Activated CD8-positive, alpha-beta T cell treated with anti-CD3 and anti-CD28 coated beads, Interleukin-2, amount 10 ng/mL, durations not matched to agents 7 days and 5 days (primary cell): ENCODE measurements around the gene CAPSL. TPM values are rescaled to one million over a fixed set of nuclear protein-coding genes. Genes with fewer than 3 reads are reported as not detected.
A peak's percentile ranks its signal among the peaks of the same experiment; 100 is the strongest.

ENCODE experiments used
- ATAC-seq: fragments of 150-1000 bp; cut with Tn5 transposase; one replicate; pipeline ENCODE4 v1.10.0; 2021; ENCODE audit warnings: moderate library complexity
- CTCF ChIA-PET: fragments of 350-600 bp; sonication (Branson Sonifier 250); formaldehyde crosslinking; loops from one replicate; lab custom pipeline; 2021; ENCODE audit warnings: antibody characterized with exemption; lab: Charles Lee
- POLR2A ChIA-PET: fragments of 350-600 bp; sonication (Branson Sonifier 250); formaldehyde crosslinking; loops from one replicate; lab custom pipeline; 2021; ENCODE audit warnings: antibody characterized with exemption; lab: Charles Lee
- DNase-seq: peaks from one replicate; pipeline ENCODE4 v3.0.0-alpha.2; 2020
- H3K27ac Mint-ChIP-seq: one replicate; pipeline ENCODE4 v1.8.0; 2021; ENCODE audit warnings: mild to moderate bottlenecking, mixed read lengths
- H3K27me3 Mint-ChIP-seq: one replicate; pipeline ENCODE4 v1.8.0; 2021; ENCODE audit warnings: low read depth, mixed read lengths
- H3K36me3 Mint-ChIP-seq: one replicate; pipeline ENCODE4 v1.8.0; 2021; ENCODE audit warnings: low read depth, mixed read lengths
- H3K4me1 Mint-ChIP-seq: one replicate; pipeline ENCODE4 v1.8.0; 2021; ENCODE audit warnings: low read depth, mixed read lengths
- H3K4me3 Mint-ChIP-seq: one replicate; pipeline ENCODE4 v1.8.0; 2021; ENCODE audit warnings: mild to moderate bottlenecking, mixed read lengths
- H3K9me3 Mint-ChIP-seq: one replicate; pipeline ENCODE4 v1.8.0; 2022; ENCODE audit warnings: mixed read lengths; ENCODE audit not compliant: insufficient read depth
- total RNA-seq, 2 experiments: library from RNA; stranded (reverse); gene quantifications; one replicate each; pipeline ENCODE4 v1.2.3, GENCODE V29; 2021

Gene CAPSL
- total RNA-seq, 2 experiments from 2014 or later = not detected

- H3K9me3 Mint-ChIP-seq = no peaks in the 10 kb centered on the region
- no peak overlapping the region for H3K4me3 Mint-ChIP-seq
- H3K27ac Mint-ChIP-seq = no peak overlapping the region
- ATAC-seq (no peak), DNase-seq (no peak)
- H3K27me3 Mint-ChIP-seq = peaks cover 17% of the 10 kb centered on the region
- ChIA-PET POLR2A (no interaction called here), CTCF (interaction anchor here (1.3 to 1.8 kb wide), 2 partner anchors 9 to 12 kb away, joined by 6 read pairs; no protein-coding TSS in a partner anchor)
- no peaks in the 10 kb centered on the region for H3K4me1 Mint-ChIP-seq
- H3K36me3 Mint-ChIP-seq = no peaks in the 10 kb centered on the region
These were observed 1.2 kb upstream of the CAPSL start for GRCh38 chr5:35939639-35940038.

GRCh38 chr5:35926389-35927051 lies 11.9 kb downstream of the CAPSL start:
- peak; percentile 42 for ATAC-seq
- ChIA-PET POLR2A (interaction anchor here (1.2 kb wide), 1 partner anchor 276 kb away, joined by 7 read pairs; no protein-coding TSS in a partner anchor), CTCF (interaction anchor here (0.5 to 8.3 kb wide), 52 partner anchors 19 to 838 kb away, joined by 3 to 168 read pairs (median 5); partner anchors contain the start of gene SPEF2)
- peaks cover 4% of the 10 kb centered on the region for H3K27me3 Mint-ChIP-seq
- peak; percentile 81 for DNase-seq
- H3K4me1 Mint-ChIP-seq = peaks cover 26% of the 10 kb centered on the region
- no peaks in the 10 kb centered on the region for H3K9me3 Mint-ChIP-seq
- H3K36me3 Mint-ChIP-seq = no peaks in the 10 kb centered on the region
- no peak overlapping the region for H3K4me3 Mint-ChIP-seq
- H3K27ac Mint-ChIP-seq = no peak overlapping the region

DNA sequence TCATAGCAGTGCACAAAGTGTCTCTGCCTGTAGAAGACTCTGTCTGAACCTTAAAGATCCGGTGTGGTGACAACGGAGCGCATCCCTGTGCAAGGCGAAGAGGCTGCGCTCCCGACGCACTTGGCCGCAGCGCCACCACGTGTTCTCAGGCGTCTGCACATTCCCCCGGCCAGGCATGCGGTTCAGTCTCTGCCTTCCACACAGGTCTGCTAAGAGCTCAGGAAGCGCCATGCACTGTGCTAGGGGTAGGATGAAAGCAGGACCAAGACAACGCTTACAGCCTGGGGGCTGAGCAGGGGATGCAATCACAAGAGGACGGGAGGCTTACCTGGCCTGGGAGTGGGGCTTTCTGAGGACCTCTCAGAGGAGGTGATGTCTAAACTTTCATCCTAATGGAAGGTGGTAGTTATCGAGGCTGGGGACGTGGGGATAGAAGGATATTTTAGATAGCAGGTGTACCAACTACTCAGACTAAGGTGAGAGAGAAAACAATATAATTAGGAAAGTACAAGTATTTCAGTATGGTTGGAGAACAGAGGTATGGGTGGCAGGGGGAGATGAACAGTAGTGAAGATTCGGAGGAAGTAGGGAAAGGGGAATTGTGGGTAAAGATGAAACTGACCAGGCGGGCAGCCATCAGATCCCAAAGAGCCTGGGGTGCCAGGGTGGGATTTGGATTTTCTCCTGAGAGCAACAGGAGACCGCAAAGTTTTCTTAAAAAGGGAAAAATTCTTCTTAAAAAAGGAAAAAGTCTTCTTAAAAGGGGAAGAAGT lies 13.3 kb downstream of the CAPSL start:
- Mint-ChIP-seq H3K4me3 (peak overlapping the region; percentile 60), H3K9me3 (no peaks in the 10 kb centered on the region), H3K27ac (peak overlapping the region; percentile 31), H3K36me3 (no peaks in the 10 kb centered on the region), H3K27me3 (no peaks in the 10 kb centered on the region), H3K4me1 (peaks cover 26% of the 10 kb centered on the region)
- ATAC-seq (peak; percentile 95), DNase-seq (peak; percentile 89)
- ChIA-PET CTCF (interaction anchor here (0.6 to 8.3 kb wide), 52 partner anchors 9 to 1251 kb away, joined by 3 to 168 read pairs (median 6); partner anchors contain the start of genes IL7R and SPEF2), POLR2A (interaction anchor here (1.0 to 1.3 kb wide), 4 partner anchors 66 to 145 kb away, joined by 3 read pairs; no protein-coding TSS in a partner anchor)

DNA sequence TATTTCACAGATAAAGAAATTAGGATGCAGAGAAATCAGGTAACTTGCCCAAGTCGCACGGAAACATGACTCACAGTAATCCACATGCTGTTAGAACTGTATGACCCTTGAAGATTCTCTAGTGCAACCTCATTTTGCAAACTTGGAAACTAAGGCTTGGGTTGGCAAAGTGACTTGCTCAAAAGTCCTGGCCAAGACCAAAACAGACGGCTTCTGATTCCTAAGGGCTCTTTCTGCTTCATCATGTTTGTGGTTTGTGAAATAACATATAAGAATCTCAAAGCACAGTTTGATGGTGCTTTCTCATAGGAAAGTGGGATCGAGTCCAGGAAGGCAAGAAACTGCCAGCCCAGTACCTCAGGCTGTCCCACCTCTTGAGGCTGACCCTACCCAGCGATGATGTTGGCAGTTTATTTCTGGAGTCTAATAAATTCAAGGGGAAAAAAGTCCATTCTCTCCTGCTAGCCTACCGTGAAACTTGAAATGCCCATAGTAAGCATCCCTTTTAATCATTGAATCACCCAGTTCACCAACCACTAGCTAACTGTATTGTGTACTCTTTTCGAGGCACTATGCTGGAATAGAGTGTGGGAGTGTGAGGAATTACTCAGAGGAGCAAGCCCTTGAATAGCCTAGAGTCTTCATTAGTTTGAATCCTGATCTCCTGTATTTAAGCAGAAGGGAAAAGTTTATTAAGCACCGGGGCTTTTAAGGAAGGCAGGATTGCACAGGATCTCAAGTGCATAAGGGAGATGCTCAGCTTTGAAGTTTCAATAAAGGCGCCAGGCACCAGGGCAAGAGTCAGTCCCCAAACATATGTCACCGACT lies 14.1 kb downstream of the CAPSL start:
- H3K36me3 Mint-ChIP-seq = peaks cover 4% of the 10 kb centered on the region
- no peak overlapping the region for H3K27ac Mint-ChIP-seq
- ChIA-PET POLR2A (interaction anchor here (0.7 to 1.3 kb wide), 5 partner anchors 65 to 251 kb away, joined by 3 read pairs; no protein-coding TSS in a partner anchor), CTCF (interaction anchor here (0.7 to 8.3 kb wide), 38 partner anchors 17 to 488 kb away, joined by 3 to 168 read pairs (median 6); partner anchors contain the start of genes IL7R and SPEF2)
- H3K9me3 Mint-ChIP-seq = no peaks in the 10 kb centered on the region
- H3K4me3 Mint-ChIP-seq = no peak overlapping the region
- ATAC-seq (no peak), DNase-seq (no peak)
- H3K27me3 Mint-ChIP-seq = no peaks in the 10 kb centered on the region
- peaks cover 30% of the 10 kb centered on the region for H3K4me1 Mint-ChIP-seq

DNA sequence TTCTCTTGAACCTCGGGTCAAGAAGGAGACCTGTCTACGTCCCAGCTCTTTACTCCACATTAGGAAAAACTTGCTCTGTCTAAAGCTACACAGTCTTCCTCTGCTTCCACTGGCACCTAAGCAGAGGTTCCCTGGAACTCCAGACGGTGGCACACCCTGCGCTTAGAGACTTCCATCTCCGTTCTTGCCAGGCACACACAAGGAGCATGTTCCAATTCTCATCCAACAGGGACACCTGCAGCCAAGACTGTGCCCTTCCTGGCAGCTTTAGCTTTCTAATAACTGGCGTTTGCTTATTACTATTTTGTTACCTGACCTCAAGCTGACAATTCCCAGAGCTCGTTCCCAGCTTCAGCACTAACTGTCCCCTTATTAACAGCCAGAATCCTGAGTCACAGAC lies 16.0 kb downstream of the CAPSL start:
- no peak for DNase-seq
- Mint-ChIP-seq H3K9me3 (no peaks in the 10 kb centered on the region), H3K27me3 (no peaks in the 10 kb centered on the region), H3K4me1 (peaks cover 33% of the 10 kb centered on the region), H3K36me3 (peaks cover 5% of the 10 kb centered on the region), H3K4me3 (no peak overlapping the region), H3K27ac (no peak overlapping the region)
- CTCF ChIA-PET = interaction anchor here (1.1 to 8.3 kb wide), 6 partner anchors 23 to 311 kb away, joined by 3 to 168 read pairs (median 16); no protein-coding TSS in a partner anchor
- no peak for ATAC-seq
- POLR2A ChIA-PET = interaction anchor here (0.7 kb wide), 1 partner anchor 68 kb away, joined by 3 read pairs; no protein-coding TSS in a partner anchor

DNA sequence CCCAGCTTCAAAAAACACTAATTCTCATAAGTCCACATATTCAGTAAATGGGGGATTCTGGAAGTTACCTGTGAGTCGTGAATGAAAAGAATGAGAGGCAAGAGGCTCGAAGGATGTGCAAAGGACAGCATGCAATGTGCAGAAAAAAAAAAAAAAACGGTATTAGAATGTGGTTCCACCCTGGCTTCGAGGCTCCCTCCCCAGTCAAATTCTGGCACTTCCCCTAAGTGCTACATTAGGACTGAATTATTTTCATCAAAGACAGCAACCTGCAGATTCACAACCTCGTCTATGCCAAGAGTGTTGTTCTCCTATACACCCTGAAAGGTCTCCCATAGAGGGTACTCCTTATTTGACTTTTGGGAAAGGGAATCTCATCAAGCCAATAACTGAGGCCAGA lies 16.5 kb downstream of the CAPSL start:
- POLR2A ChIA-PET = interaction anchor here (0.7 kb wide), 1 partner anchor 67 kb away, joined by 3 read pairs; no protein-coding TSS in a partner anchor
- no peak for DNase-seq
- Mint-ChIP-seq H3K27me3 (no peaks in the 10 kb centered on the region), H3K36me3 (peaks cover 5% of the 10 kb centered on the region), H3K9me3 (no peaks in the 10 kb centered on the region), H3K27ac (no peak overlapping the region), H3K4me1 (peaks cover 33% of the 10 kb centered on the region), H3K4me3 (no peak overlapping the region)
- no peak for ATAC-seq
- CTCF ChIA-PET = interaction anchor here (1.1 to 8.3 kb wide), 6 partner anchors 22 to 310 kb away, joined by 3 to 168 read pairs (median 5); no protein-coding TSS in a partner anchor

GRCh38 chr5:35920890-35921289 lies 17.5 kb downstream of the CAPSL start:
- Mint-ChIP-seq H3K4me3 (no peak overlapping the region), H3K27me3 (no peaks in the 10 kb centered on the region), H3K9me3 (no peaks in the 10 kb centered on the region), H3K36me3 (peaks cover 7% of the 10 kb centered on the region), H3K4me1 (peaks cover 28% of the 10 kb centered on the region), H3K27ac (no peak overlapping the region)
- POLR2A ChIA-PET = no interaction called here
- ATAC-seq (no peak), DNase-seq (no peak)
- CTCF ChIA-PET = interaction anchor here (0.8 to 8.3 kb wide), 4 partner anchors 21 to 143 kb away, joined by 3 to 160 read pairs (median 4); no protein-coding TSS in a partner anchor

- ATAC-seq (no peak), DNase-seq (no peak)
- H3K9me3 Mint-ChIP-seq = peaks cover 7% of the 10 kb centered on the region
- CTCF ChIA-PET = interaction anchor here (0.7 to 1.6 kb wide), 3 partner anchors 142 to 268 kb away, joined by 3 to 5 read pairs (median 3); no protein-coding TSS in a partner anchor
- no peaks in the 10 kb centered on the region for H3K27me3 Mint-ChIP-seq
- H3K4me1 Mint-ChIP-seq = peaks cover 15% of the 10 kb centered on the region
- POLR2A ChIA-PET = no interaction called here
- no peak overlapping the region for H3K4me3 Mint-ChIP-seq
- H3K27ac Mint-ChIP-seq = no peak overlapping the region
- H3K36me3 Mint-ChIP-seq = peaks cover 11% of the 10 kb centered on the region
These were observed 19.2 kb downstream of the CAPSL start for GRCh38 chr5:35919191-35919590.

DNA sequence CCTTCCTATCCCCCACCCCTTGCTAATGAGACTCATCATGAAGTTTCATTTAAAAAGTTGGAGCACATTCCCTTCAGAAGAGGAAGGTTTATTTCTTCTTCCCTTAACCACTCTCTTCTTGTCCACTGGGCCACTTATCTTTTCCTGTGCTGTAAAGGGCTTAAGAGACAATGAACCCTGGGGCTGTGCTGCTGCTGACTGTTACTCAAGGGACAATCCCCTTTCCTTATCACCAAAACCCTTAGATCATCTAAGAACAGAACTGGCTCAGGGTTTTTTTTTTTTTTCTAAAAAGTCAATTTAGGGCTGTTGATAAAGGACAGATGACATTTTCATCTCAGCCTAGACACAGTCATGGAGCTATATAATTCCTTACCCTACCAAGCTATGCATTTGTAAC lies 29.6 kb downstream of the CAPSL start:
- peaks cover 22% of the 10 kb centered on the region for H3K9me3 Mint-ChIP-seq
- POLR2A ChIA-PET = interaction anchor here (0.6 to 1.1 kb wide), 3 partner anchors 28 to 46 kb away, joined by 3 to 4 read pairs (median 3); no protein-coding TSS in a partner anchor
- DNase-seq (no peak), ATAC-seq (no peak)
- no peaks in the 10 kb centered on the region for H3K27me3 Mint-ChIP-seq
- H3K4me3 Mint-ChIP-seq = no peak overlapping the region
- CTCF ChIA-PET = interaction anchor here (0.7 to 5.7 kb wide), 4 partner anchors 10 to 113 kb away, joined by 3 to 29 read pairs (median 4); no protein-coding TSS in a partner anchor
- no peak overlapping the region for H3K27ac Mint-ChIP-seq
- peaks cover 36% of the 10 kb centered on the region for H3K36me3 Mint-ChIP-seq
- peaks cover 39% of the 10 kb centered on the region for H3K4me1 Mint-ChIP-seq

DNA sequence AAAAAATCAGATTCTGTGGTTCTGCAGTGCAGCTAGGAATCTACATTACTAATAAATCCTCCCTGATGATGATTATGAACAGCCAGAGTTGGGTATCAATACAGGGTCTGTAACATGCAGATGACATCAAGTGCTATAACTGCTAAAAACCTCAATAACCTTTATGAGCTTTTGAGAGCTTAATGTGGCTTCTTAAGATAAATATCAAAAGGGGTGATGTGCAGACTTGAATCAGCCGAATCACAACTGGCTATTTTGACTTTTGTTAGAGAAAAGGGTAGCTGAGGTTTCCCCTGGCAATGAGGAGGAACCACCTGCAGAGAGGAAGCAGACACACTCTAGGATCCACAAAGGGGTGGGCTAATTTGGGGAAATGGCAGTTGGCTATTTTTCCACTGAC lies 30.2 kb downstream of the CAPSL start:
- Mint-ChIP-seq H3K4me1 (peaks cover 45% of the 10 kb centered on the region), H3K4me3 (no peak overlapping the region), H3K9me3 (peaks cover 26% of the 10 kb centered on the region), H3K27me3 (no peaks in the 10 kb centered on the region), H3K36me3 (peaks cover 39% of the 10 kb centered on the region), H3K27ac (no peak overlapping the region)
- ATAC-seq = peak; percentile 43
- ChIA-PET POLR2A (interaction anchor here (0.7 to 1.3 kb wide), 4 partner anchors 30 to 129 kb away, joined by 3 to 4 read pairs (median 4); no protein-coding TSS in a partner anchor), CTCF (interaction anchor here (0.7 to 5.7 kb wide), 9 partner anchors 10 to 113 kb away, joined by 3 to 29 read pairs (median 3); no protein-coding TSS in a partner anchor)
- no peak for DNase-seq
